MM.1S (cell line): ENCODE results near the gene RELL1.

ENCODE experiments used
- DNase-seq: peaks from one replicate; pipeline ENCODE4 v3.0.0-alpha.2; 2015
- H2AFZ ChIP-seq: fragments of 300-600 bp; sonication (generic); 2 replicates; pipeline ENCODE4 v1.6.0; 2016; ENCODE audit warnings: antibody characterized with exemption, low read length
- H3F3A ChIP-seq: fragments of 300-600 bp; sonication (generic); 2 replicates; pipeline ENCODE4 v1.6.1; 2016; ENCODE audit warnings: mild to moderate bottlenecking, antibody characterized with exemption, low read length, moderate library complexity, mixed read lengths; ENCODE audit not compliant: insufficient read depth
- H3K27ac ChIP-seq: fragments of 300-600 bp; sonication (generic); 2 replicates; pipeline ENCODE4 v1.5.1; 2016; ENCODE audit warnings: mild to moderate bottlenecking, low read length
- H3K27me3 ChIP-seq: fragments of 300-600 bp; sonication (generic); replicated peaks from 2 replicates; pipeline ENCODE4 v1.6.0; 2016; ENCODE audit warnings: low read length; ENCODE audit not compliant: insufficient read depth
- H3K36me3 ChIP-seq: fragments of 300-600 bp; sonication (generic); replicated peaks from 2 replicates; pipeline ENCODE4 v1.6.1; 2016; ENCODE audit warnings: mild to moderate bottlenecking, low read length, mixed read lengths; ENCODE audit not compliant: insufficient read depth
- H3K4me1 ChIP-seq: fragments of 300-600 bp; sonication (generic); 2 replicates; pipeline ENCODE4 v1.6.1; 2016; ENCODE audit warnings: low read length, mixed read lengths
- H3K4me2 ChIP-seq: fragments of 300-600 bp; sonication (generic); 2 replicates; pipeline ENCODE4 v1.6.0; 2016; ENCODE audit warnings: low read depth, low read length
- H3K4me3 ChIP-seq: fragments of 300-600 bp; sonication (generic); 2 replicates; pipeline ENCODE4 v1.5.1; 2016; ENCODE audit warnings: low read length, mixed read lengths
- H3K79me2 ChIP-seq: fragments of 300-600 bp; sonication (generic); 2 replicates; pipeline ENCODE4 v1.6.1; 2016; ENCODE audit warnings: mixed run types, low read length, mixed read lengths
- H3K9ac ChIP-seq: fragments of 300-600 bp; sonication (generic); 2 replicates; pipeline ENCODE4 v1.6.1; 2016; ENCODE audit warnings: low read length, mixed read lengths
- H3K9me2 ChIP-seq: fragments of 300-600 bp; sonication (generic); replicated peaks from 2 replicates; pipeline ENCODE4 v1.6.1; 2016; ENCODE audit warnings: mild to moderate bottlenecking, low read length, mixed read lengths; ENCODE audit not compliant: insufficient read depth
- H3K9me3 ChIP-seq: fragments of 300-600 bp; sonication (generic); replicated peaks from 2 replicates; pipeline ENCODE4 v1.6.1; 2016; ENCODE audit warnings: mild to moderate bottlenecking, low read length, mixed read lengths; ENCODE audit not compliant: insufficient read depth
- H4K20me1 ChIP-seq: fragments of 300-600 bp; sonication (generic); 2 replicates; pipeline ENCODE4 v1.6.1; 2016; ENCODE audit warnings: mild to moderate bottlenecking, low read length, moderate library complexity, mixed read lengths; ENCODE audit not compliant: insufficient read depth
- EZH2 ChIP-seq: fragments of 300-600 bp; sonication (generic); optimal IDR thresholded peaks from 2 replicates; pipeline ENCODE3; 2017; ENCODE audit warnings: low read depth, mild to moderate bottlenecking, antibody characterized with exemption, low read length, mixed read lengths
- EZH2phosphoT487 ChIP-seq: fragments of 300-600 bp; sonication (generic); IDR thresholded peaks from 2 replicates; pipeline ENCODE4 v1.6.1; 2018; ENCODE audit warnings: antibody characterized with exemption, low read length
- TF ChIP-seq, protein P1 (sequence below): fragments of 300-600 bp; sonication (generic); IDR thresholded peaks from 2 replicates; pipeline ENCODE4 v1.5.1; 2016; ENCODE audit warnings: antibody characterized with exemption, low read length, mixed read lengths

The RELL1 gene

DNA sequence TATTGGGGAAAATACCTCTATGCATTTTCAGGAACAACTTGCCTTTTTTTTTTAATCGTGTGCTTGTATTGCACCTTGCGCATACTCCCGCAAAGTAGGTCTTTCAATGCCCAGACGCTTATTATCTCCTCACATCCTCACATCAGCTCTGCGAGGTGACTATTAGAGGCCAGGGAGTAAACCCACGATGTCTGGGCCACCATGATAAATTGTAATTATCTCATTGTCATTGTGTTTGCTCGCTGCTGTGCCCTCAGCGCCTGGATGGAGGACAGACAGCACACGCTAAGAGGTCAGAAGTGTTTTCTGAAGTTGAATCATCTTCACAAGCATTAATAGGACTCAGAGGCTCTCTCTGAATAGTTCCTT is 1.0 kb upstream of the RELL1 start:
- H3K79me2 ChIP-seq: peaks cover 33% of the 10 kb centered on the region
- no peaks in the 10 kb centered on the region for H3K9me3 ChIP-seq
- peak overlapping the region; percentile 95 for H3K4me3 ChIP-seq
- H3K9ac ChIP-seq: peak overlapping the region; percentile 40; the same call in 1 of the 2 replicates
- peaks cover 22% of the 10 kb centered on the region for H3F3A ChIP-seq
- peak overlapping the region; percentile 75 for H3K4me2 ChIP-seq
- no peaks in the 10 kb centered on the region for H3K27me3 ChIP-seq
- no peak overlapping the region for H3K27ac ChIP-seq
- H4K20me1 ChIP-seq: no peaks in the 10 kb centered on the region
- H3K4me1 ChIP-seq: peaks cover 24% of the 10 kb centered on the region
- H2AFZ ChIP-seq: peak overlapping the region; percentile 96
- DNase-seq: no peak
- TF ChIP-seq EZH2 (no peak), EZH2phosphoT487 (no peak)
- TF ChIP-seq, protein P1, sequence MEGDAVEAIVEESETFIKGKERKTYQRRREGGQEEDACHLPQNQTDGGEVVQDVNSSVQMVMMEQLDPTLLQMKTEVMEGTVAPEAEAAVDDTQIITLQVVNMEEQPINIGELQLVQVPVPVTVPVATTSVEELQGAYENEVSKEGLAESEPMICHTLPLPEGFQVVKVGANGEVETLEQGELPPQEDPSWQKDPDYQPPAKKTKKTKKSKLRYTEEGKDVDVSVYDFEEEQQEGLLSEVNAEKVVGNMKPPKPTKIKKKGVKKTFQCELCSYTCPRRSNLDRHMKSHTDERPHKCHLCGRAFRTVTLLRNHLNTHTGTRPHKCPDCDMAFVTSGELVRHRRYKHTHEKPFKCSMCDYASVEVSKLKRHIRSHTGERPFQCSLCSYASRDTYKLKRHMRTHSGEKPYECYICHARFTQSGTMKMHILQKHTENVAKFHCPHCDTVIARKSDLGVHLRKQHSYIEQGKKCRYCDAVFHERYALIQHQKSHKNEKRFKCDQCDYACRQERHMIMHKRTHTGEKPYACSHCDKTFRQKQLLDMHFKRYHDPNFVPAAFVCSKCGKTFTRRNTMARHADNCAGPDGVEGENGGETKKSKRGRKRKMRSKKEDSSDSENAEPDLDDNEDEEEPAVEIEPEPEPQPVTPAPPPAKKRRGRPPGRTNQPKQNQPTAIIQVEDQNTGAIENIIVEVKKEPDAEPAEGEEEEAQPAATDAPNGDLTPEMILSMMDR: no peak
- no peaks in the 10 kb centered on the region for H3K36me3 ChIP-seq
- H3K9me2 ChIP-seq: no peaks in the 10 kb centered on the region

DNA sequence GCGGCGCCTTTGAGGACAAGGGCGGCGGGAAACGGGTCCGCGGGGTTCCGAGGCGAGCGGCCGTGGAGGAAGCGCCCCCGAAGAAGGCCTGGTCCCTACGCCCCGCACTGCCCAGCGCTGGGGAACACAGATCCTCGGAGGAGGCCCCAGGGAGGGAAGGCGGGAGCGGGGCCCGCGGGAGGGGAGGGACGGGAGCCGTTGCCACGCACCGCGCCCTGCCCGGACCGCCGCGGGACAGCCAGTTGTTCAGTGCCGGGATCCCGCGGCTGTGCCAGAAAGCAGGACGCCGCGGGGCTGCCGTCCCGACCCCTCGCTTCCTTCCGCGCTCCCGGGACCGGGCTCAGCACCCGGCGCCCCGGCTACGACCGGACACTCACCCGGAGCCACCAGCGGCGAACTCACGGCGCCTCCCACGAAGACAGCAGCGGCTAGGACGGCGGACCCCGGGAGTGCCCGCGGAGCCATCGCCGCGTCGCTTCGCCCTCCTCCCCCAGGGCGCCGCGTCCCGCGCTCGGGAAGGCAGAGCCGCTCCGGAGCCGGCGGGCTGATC is 278 bp downstream of the RELL1 start:
- DNase-seq: peak; percentile 54
- H3F3A ChIP-seq: peaks cover 22% of the 10 kb centered on the region
- peaks cover 27% of the 10 kb centered on the region for H3K4me1 ChIP-seq
- peak overlapping the region; percentile 88 for H3K4me2 ChIP-seq
- no peaks in the 10 kb centered on the region for H3K36me3 ChIP-seq
- peak overlapping the region; percentile 73 for H3K27ac ChIP-seq
- H3K27me3 ChIP-seq: no peaks in the 10 kb centered on the region
- H3K4me3 ChIP-seq: peak overlapping the region; percentile 95
- peak overlapping the region; percentile 46 for H2AFZ ChIP-seq
- no peaks in the 10 kb centered on the region for H4K20me1 ChIP-seq
- peak overlapping the region; percentile 98 for H3K9ac ChIP-seq
- TF ChIP-seq, protein P1: no peak
- TF ChIP-seq EZH2 (no peak), EZH2phosphoT487 (no peak)
- H3K9me2 ChIP-seq: no peaks in the 10 kb centered on the region
- no peaks in the 10 kb centered on the region for H3K9me3 ChIP-seq
- H3K79me2 ChIP-seq: peaks cover 45% of the 10 kb centered on the region

DNA sequence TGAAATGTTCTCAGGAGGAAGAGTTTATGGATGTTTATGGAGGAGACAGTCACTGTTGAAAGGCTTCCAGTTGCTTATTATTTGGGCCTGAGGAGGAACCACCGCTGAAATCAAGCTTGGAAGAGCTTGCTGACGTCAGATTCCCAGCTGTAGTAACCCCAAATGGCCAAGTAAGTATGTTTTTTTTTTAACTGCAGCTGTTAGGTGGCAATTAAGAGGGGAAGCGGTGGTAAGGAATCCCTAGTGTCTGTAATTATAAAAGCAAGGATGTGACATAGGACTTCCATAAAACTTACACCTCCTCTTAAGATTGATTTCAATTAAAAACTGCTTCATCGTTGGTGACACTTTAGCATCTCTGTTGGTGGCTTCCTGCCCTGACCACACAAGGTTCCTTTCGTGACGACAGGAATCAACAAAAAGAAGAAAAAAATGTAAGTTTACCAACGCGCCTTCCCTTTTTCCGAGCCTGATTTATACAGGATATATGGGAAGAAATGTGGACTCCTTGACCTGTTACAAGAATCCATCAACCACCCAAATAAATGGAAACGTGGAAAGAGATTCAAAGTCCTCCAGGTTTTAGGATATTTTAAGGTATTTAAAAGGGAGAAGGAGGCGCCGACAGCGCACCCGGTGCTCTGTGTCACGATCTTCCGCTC is 884 bp downstream of the RELL1 start:
- peak overlapping the region; percentile 73 for H3K27ac ChIP-seq

More for the DNA sequence above, 884 bp downstream of the RELL1 start:
- H3K79me2 ChIP-seq: peaks cover 49% of the 10 kb centered on the region
- peak; percentile 51 for DNase-seq
- H3K4me1 ChIP-seq: peaks cover 27% of the 10 kb centered on the region
- H3K9me2 ChIP-seq: no peaks in the 10 kb centered on the region
- peaks cover 22% of the 10 kb centered on the region for H3F3A ChIP-seq
- peak overlapping the region; percentile 88 for H3K4me2 ChIP-seq
- peak overlapping the region; percentile 46 for H2AFZ ChIP-seq
- no peaks in the 10 kb centered on the region for H3K36me3 ChIP-seq
- TF ChIP-seq, protein P1: no peak
- TF ChIP-seq EZH2phosphoT487: no peak
- TF ChIP-seq EZH2: no peak
- no peaks in the 10 kb centered on the region for H3K27me3 ChIP-seq
- no peaks in the 10 kb centered on the region for H4K20me1 ChIP-seq
- no peaks in the 10 kb centered on the region for H3K9me3 ChIP-seq
- peak overlapping the region; percentile 98 for H3K9ac ChIP-seq
- peak overlapping the region; percentile 95 for H3K4me3 ChIP-seq
